Stimulated activated CD8-positive, alpha-beta memory T cell treated with anti-CD3 and anti-CD28 coated beads, Interleukin-12 subunit alpha, Interleukin-12 subunit beta, amount 100 ng/mL, for 4 hours (primary cell): Measurements from ENCODE around the gene SLC41A3.
"Not testable (repeated sequence)": the region's sequence is repeated elsewhere in the genome, so short reads cannot be mapped to it uniquely, and the experiment has no call there.

Experiments used
- DNase-seq: peaks from one replicate; pipeline ENCODE4 v3.0.0-alpha.2; 2020; ENCODE audit warnings: low read depth

Gene SLC41A3

DNA sequence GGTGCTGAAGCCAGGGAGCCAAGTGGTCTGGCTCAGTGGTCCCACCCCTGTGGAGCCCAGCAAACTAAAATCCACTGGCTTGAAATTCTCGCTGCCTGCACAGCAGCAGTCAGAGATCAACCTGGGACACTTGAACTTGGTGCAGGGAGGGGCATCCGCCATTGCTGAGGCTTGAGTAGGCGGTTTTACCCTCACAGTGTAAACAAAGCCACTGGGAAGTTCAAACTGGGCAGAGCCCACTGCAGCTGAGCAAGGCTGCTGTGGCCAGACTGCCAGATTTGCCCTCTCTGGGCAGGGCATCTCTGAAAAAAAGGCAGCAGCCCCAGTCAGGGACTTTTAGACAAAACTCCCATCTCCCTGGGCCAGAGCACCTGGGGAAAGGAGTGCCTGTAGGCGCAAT lies 87.2 kb downstream of the SLC41A3 start:
- DNase-seq = not testable (repeated sequence)

DNA sequence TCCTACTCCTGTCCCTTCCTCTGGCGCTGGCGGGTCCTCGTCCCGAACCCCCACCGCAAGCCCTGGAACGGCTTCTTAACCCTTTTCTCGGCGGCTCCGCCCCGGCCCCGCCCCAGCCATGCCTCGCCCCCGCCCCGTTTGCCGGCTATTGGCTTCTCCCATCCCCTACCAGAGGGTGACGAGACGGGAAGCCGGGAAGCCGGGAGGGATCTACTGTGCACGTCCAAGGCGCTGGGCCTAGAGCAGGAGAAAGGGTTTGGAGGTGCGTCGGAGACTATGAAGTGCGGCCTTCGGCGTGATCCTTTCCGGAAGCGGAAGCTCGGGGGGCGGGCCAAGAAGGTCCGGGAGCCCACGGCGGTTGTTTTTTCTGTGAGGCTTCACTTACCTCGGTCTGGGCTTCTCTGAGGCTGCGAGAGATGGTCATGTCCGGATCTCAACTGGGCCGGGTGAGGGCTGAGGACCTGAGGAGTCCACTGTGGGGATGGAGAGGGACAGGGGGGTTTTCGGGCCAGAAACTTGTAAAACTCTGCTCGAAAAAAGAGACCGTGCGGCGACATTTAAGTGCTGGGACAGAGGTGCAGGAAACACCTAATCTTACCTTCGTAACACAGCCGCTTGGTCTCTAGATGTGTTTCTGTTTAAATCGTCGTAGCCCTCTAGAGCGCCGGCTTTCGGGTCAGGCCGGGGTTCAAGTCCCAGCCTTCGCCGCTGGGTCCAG lies 93.5 kb downstream of the SLC41A3 start:
- peak; percentile 36 for DNase-seq

DNA sequence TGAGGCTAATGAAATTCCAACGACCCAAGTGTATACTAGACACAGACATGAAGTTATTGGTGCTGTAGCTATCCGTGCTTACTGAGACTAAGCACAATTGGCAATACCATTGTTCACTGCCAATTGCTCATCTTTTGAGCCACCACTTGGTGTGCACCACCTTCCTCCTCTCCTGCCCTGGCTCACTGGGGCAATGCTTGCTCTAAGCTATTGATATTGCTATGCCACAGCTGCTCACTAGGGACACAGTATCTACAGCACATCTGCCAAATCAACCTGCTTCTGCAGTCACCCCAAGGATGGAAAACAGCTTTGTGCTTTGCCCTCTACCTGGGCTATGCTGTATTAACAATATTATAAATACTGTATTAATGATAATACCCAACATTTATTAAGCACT lies 99.0 kb downstream of the SLC41A3 start:
- DNase-seq = not testable (repeated sequence)

DNA sequence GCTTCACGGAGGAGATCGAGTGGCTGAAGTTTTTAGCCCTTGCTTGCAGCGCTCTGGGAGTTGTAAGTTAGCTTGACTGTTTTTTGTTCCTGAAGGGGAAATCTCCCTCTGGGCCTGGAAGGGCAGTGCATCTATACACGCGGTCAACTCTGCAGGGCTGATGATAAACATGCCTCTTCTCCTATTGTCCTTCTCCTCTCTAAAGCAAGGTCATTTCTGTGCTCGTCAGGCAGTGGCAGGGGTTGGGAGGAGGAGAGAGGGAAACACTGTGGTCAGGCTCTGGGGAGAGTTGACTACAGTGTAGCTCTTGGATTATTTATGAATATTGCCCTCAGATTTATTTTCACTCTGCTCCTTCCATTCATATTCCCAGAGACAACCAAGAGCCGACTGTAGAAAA lies 106.8 kb downstream of the SLC41A3 start:
- DNase-seq = not testable (repeated sequence)

DNA sequence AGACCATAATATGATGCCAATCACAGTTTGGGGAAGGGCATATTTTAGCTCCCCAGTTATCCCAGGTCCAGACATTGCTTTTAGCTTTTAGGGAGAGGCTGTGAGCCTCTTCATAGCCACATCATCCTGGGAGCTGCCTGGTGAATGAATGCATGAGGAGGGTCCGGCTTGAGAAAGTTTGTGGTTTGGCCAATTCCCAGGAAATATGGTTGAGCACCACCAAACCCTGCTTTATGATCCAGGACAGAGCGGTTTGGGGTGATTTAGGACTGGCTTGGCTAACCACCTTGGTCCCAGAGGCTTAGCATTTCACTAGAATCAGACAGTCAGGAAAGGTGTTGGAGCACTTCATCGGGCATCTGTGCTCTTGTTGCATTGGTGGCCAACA lies 107.9 kb downstream of the SLC41A3 start:
- DNase-seq = not testable (repeated sequence)

DNA sequence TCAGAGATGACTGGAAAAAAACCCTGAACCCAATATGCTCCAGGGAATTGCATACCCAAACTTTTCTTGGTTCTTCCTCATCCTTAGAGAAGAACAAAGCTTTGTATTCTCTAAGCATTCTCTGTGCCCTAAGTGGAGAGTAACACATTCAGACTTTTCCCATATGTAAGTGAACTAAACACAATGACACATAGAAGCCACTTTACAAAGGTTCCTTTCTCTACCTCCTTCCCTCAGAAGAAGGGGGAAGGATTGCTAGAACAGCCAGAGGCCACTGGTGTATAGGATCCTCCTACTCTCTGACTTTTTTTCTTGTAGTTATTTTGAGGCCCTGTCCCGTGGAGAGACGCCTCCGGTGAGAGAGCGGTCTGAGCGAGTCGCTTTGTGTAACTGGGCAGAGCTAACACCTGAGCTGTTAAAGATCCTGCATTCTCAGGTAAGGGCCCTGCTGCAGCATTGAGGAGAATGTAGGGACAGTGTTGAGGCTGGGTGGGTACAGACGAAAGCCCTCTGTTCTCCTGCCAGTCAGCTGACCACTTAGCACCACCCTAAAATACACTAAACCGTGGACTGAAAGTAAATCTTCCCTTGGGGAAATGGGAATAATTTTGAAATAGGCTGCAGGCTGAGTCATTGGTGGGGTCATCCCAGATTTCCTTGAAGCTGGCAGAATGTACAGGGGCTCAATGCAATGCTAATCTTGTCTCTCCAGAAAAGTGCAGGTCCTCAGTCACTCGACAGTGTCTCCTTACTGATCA lies 108.5 kb downstream of the SLC41A3 start:
- DNase-seq = not testable (repeated sequence)

DNA sequence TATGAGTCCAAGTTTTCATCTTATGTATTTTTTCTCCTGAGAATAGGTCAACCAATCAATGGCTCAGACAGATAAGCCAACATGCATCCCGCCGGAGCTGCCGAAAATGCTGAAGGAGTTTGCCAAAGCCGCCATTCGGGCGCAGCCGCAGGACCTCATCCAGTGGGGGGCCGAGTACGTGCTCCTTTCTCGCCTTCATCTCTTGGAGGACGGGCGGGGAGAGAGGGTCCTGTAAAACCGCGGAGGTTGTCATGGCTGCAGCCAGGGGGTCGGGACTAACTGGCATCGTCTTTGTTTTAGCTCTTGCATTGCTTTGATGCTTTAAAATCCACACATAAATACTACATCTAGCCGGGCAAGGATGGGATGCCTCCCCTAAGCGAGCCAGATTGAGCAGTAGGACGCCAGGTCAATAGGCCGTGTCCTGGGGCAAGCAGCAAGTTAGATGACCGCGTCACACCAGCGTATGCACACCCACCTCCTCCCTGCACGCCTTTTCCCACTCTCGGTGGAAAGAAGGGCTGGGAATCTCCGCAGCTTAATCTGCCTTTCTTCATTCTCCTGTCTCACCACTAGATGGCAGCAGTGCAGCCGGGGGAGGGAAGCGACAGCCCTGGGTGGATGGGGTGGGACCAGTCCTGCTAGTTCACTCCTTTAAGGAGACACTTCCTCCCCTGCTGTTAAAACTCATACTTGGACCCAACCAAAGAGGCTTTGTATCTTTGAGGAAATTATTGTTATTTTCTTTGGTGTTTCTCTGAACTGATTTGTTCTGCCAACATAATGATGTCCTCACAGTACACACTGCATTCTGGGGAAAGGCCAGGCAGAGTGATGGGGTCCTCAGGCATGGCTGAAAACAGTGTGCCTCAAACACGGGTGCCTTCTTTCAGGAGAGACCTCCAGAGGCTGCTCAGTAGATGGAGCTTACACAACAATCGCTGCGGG lies 111.7 kb downstream of the SLC41A3 start:
- not testable (repeated sequence) for DNase-seq

DNA sequence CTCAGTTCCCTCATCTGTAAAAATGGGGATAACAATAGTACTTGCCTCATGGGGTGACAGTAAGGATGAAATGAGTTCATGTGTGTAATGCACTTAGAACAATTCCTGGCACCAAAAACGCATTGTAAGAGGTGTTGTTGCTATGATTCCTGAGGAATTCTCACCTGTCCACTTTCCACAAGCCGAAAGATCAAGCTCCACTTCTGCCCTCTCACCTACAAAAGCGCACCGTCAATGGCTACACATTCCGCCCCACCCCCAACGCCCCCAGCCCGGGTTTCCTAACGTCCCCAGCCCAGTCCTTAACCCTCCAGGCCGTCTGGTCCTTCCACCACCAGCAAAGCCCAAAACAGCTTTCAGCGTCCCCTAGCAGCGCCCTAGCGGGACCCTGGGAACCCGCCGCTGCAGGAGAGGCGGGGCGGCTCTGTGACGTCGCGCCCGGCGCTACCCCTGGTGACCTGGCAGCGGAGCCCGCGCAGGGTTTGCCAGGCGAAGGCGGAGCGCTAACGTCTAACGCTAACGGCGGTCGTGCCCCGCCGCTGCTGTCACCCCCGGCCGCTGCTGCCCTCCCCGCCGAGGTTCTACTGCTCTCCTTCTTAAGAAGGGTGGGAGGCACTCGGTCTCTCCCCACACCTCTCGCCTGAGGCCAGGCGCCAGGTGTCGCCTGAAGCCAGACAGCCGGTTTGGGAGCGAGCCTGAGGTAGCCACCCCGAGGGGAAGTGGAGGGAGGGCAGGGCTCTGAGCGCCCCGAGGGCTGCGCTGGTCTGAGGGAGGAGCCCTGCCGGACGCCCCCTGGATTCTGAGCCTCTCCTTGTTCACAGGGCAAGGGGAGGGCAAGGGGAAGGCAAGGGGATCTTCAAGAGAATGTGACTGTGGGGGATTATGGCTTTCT lies 115.0 kb downstream of the SLC41A3 start, which contains the start of gene ROPN1B:
TSS of gene ROPN1B (plus strand) at position 478 of the 892 bp plus-strand sequence. CDS start 2,877 bp downstream, outside the sequence.
- DNase-seq = not testable (repeated sequence)

DNA sequence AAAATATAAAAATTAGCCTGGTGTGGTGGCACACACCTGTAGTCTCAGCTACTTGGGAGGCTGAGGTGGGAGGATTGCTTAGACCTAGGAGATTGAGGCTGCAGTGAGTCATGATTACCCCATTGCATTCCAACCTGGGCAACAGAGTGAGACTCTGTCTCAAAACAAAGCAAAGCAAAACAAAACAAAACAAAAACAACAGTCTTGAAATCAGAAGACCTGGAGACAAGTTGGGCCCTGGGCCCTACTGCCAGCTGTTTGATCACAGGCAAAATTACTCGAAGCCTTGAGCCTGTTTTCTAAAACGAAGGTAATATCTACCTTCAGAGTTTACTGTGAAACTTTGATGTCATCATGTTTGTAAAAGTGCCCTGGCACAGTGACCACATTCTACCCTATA lies 115.8 kb downstream of the SLC41A3 start:
- not testable (repeated sequence) for DNase-seq

DNA sequence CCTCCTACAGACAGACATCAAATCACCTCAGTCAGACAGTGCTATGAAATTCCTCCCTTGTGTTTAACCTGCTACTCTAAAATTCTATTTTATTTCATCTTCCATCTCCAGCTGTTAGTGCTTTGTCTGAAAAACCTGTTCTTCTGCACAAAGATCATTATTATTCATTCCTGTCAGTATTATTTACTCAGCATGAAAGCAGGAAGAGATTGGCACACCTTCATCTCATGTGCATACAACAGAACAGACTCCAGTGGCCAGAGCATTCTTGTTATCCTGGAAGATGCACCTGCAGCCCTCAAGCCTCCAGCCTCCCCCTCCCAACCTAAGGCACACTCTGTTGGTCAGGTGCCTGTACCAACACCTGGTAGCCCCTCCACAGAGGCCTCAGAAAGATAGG lies 116.8 kb downstream of the SLC41A3 start:
- no peak for DNase-seq

DNA sequence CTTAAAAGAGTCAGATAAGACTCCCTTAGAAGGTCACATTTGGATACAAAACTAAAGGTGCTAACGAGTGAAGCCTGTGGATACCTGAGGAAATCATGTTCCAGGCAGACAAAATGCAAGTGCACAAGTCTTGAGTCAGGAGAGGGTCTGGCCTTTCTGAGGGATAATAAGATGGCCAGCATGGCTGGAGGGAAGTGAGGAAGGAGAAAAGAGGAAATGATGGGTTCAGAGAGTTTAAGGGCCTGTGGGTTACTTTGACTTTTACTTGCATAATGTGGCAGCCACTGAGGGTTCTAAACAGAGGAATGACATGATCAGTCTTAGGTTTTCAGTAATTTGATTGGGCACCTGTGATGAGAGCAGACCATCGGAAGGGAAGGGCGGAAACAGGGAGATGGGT lies 118.4 kb downstream of the SLC41A3 start:
- DNase-seq = no peak

DNA sequence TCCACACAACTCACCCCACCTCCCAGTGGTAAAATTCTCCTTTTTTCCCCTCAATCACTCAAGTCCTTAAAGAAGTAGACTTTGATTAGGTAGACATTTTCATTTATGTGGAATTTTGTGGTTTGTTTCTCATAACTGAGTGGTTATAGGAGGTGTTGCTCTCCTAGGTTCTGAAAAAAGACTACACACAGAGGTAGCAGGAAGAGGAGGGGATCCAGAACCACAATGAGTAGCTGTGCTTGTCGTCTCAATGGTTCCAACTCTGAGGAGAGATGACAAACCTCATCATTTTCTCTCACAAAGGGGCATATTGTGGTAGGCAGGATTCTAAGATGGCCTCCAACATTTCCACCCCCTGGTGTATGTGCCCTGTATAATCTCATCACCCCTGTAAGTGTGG lies 120.1 kb downstream of the SLC41A3 start:
- not testable (repeated sequence) for DNase-seq

DNA sequence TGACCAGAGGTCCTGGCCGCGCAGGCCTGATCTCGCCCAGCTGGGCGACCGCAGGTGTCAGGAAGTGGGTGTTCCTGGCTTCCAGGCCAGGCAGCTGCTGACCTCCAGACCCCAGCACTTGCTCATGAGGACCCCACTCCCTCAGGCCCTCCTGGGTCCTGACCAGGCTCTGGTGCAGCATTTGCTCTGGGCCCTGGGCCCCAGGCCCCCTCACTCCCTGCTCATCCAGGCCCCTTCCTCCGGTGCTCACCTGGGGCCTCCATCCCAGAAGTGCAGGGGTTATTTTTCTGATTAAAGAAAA lies 122.7 kb downstream of the SLC41A3 start:
- DNase-seq = no peak

DNA sequence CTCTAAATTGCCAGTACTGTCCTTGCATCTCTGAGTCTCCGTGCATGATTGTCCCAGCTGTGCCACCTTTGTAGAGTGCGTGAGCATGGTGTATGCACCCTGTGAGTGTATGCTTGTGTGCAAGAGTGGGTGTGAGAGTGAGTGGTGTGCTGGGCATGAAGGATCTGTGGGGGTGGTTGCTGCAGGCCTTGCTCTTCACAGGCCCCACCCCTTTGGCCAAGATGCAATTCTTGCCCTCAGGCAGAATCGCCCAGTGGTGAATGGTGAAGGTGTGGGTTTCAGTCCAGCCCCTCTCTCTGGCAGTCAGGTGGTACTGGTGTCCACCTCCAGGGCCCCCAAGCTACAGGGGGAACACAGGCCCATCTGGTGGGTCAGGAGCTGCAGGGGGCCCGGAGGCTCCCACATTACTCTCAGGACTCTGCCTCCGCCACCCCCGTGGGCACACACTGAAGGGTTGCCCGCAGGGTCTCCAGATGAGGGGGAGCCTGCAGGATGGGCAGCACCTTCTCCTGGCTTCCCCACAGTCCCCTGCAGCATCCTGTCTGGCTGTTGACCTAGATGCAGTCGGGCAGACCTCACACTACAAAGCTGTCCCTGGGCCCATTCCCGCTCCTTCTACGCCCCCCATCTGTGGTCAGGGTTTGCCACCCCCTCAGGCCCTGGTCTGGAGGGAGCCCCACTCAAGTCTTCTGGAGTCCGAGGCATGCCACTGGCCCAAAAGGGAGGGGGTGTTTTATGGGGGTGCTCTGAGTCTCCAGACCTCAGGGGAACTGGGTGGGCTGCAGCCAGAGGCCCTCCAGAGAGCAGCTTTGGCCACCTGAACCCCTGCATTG lies 123.3 kb downstream of the SLC41A3 start:
- DNase-seq = no peak

DNA sequence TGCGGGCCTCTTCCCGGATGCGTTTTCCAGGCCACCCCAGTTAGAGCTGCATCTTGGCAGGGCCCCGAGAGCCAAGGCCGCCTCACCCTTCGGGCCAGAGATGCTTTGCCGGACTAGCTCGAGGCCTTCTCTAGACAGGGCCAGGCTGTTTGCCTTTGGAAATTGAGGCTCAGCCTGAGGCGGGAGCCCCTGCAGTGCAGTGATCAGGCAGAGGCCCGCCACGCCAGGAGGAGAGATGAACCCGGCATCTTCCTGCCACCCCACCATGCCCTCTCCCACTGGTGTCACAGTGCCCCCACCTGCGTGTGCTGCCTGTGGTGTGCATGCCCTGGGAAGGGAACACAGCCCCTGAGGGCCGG lies 123.9 kb downstream of the SLC41A3 start:
- DNase-seq = no peak

DNA sequence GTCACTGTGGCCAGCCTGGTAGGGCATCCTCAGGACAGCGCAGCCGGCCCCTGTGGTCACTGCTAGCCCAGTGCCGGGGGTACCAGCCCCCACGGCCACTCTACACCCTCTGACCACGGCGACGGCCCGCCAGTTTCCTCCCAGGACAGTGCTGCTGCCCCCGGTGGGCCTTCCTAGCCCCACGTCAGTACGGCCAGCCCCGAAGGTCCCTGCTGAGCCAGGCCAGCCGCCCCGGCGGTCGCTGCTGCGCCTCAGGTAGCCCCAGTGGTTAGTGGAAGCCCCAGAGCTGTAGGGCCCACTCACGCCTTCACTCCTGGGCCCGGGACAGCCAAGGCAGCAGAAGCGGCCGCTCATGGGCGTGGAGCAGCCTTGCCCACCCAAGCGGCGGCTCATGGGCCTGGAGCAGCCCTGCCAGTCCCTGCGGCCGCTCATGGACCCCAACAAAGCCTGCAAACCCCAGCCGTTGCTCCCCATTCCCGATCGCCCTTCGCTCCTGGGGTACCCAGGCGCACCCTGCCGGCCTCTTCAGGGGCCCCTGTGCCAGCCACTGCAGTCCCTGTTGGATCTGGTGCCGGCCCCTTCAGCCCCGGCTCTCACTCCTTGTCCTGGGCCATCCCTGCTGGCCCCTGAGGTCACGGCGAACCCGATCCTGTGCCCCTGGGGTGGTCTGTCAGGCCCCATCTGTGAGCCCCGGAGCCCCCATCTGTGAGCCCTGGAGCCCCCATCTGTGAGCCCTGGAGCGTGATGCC lies 124.4 kb downstream of the SLC41A3 start:
- DNase-seq = no peak

DNA sequence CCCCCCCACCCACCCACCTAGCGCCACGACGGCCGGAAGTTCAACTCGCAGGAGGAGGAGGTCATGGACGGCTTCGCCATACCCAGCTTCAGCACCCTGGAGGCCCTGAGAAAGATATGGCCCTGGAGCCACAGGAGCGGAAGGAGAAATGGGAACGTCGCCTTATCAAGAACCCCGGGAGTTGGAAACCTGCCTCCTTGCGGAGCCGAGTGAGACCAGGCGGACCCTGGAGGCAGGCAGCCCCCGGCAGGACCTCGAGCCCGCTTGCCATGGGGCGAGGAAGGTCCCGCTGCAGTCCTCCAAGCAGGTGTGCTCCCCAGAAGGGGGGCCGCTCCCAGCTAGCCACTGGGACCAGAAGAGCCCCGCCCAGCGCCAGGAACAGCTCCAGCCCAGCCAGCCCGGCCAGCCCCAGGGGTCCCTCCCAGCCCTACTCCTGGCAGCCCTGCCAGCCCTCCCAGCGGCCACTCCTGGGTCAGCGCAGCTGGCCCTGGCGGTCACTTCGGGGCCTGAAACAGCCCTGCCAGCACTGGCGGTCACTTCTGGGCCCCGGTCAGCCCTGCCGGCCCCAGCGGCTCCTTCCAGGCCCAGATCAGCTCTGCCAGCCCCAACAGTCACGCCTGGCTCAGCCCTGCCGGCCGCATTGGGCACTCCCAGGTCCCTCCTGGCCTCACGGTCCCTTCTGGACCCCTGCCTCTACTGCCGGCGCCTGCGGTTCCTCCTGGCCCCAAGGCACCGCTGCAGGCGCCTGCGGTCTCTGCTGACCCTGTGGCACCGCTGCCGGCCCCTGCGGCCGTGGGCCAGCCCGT lies 125.2 kb downstream of the SLC41A3 start:
- no peak for DNase-seq

DNA sequence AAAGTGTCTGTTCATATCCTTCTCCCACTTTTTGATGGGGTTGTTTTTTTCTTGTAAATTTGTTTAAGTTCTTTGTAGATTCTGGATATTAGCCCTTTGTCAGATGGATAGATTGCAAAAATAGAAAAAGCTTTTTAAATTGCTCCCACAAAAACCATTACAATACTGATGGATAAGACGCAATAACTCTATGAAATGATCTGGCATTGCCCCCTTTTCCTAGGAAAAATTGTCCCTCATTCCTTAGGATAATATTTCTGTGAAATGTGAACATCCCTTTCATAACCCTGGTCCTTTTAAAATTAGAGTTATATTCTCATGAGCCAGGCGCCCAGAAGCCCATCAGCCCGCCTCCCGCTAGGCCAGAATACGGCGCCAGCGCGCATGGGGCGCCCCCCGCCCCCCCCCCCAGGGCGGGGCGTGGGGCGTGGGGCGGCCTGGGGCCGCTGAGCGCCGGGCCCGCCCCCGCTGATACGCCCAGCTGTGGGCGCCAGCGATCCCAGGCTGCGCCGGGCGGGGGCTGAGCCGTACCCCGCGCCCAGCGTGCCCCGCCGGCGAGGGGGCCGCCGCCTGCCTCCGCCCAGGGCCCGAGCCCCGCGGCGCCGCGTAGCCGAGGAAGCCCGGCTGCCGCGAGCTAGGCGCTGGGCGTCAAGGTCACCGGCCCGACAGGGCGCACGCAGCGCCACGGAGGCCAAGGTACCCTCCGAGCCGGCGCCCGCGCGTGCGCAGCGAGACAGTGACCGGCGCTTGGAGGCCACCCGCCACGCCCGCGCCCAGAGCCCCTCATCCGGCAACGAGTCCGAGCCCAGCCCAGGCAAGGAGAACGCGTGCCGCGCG lies 126.0 kb downstream of the SLC41A3 start:
- DNase-seq = no peak
